Amygdala (tissue), 56 donors: Measurements from ENCODE around the gene KLHL7.

Source experiments
- DNase-seq, 56 donors: peaks; one replicate each; lab custom pipeline; 2025; lab: John Stamatoyannopoulos, UW

The KLHL7 gene

GRCh38 chr7:23105644-23106056 lies at the start of gene KLHL7:
TSS of gene KLHL7 (plus strand) at chr7:23105785. CDS start at chr7:23106027, 242 bp downstream.
- peak; percentile 26 to 98 (median 91) for DNase-seq

- peak in 6 of 56 donors; percentile 4 to 37 (median 14) for DNase-seq
These were observed 47.0 kb upstream of the KLHL7 start for GRCh38 chr7:23058408-23059096.

GRCh38 chr7:23061327-23061726 lies 44.3 kb upstream of the KLHL7 start:
- no peak for DNase-seq

DNA sequence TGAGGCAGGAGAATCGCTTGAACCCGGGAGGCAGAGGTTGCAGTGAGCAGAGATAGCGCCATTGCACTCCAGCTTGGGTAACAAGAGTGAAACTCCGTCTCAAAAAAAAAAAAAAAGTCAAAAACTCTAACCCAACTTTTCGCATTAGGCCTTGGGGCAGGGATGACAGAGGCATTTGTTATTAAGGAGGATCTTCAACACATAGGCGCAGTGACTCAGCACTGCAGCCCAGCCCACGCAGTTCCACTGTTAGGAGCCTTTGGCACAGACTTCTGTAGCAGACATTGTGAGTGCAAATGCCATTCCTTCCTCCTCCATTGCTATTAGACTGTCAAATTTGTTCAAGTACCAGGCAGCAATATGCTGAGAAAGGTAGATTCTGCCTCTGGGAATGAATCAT lies 43.1 kb upstream of the KLHL7 start:
- peak in 7 of 56 donors; percentile 2 to 19 (median 7) for DNase-seq

GRCh38 chr7:23065974-23066373 lies 39.6 kb upstream of the KLHL7 start:
- no peak for DNase-seq

DNA sequence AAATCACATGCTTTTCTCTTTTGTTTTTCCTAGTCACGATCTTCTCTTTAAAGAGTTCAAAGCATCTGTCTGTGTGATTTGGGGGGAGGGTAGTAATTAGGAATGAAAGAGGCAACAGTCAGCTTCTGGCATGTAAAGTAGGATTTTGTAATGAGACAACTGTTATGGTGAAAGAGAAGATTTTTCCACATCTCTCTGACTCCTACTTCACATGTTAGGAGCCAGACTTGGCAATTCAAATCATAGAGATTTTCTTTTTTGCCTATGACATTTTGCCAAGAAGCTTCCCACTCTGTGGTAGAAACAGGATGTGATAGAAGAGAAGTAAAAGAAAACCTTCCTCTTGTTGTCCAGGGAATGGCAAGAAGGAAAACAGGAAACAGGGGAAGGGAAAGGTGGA lies 38.3 kb upstream of the KLHL7 start:
- DNase-seq: no peak

DNA sequence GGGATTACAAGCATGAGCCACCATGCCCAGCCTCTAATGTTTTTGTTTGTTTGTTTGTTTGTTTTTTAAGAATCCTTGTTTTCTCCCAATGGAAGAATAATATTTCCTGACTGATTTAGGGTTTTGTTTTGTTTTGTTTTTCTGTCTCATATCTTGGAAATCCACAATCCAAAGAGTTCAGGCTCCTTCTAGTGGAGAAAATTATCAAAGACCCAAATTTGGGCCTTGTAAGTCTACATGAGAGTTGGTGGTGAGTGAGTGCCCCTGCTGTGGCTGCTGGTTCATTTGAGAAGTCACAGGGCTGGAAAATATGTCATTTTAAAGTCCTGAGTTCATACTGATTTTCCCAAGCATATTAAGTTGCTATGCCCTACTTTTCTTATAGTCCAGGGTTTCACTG lies 33.5 kb upstream of the KLHL7 start:
- DNase-seq: no peak

DNA sequence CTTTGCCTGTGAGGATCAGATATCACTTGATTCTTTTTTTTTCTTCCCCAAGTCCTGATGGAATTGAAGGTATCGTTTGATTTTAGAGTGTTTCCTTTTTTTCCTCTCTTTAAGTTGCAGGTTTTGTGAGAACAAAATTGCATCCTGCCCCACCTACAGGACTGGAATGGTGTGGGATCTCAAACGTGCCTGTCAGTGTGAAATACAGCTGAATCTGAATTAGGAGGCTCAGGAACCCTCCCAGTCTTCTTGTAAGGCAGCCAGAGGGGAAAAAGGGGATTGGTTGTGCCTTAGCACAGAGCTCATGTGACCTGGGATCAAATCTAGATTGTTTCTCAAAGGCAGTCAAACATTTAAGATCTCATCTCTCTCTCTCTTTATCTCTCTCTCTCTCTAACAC lies 32.7 kb upstream of the KLHL7 start:
- no peak for DNase-seq

GRCh38 chr7:23074443-23075261 lies 30.9 kb upstream of the KLHL7 start:
- DNase-seq: no peak

DNA sequence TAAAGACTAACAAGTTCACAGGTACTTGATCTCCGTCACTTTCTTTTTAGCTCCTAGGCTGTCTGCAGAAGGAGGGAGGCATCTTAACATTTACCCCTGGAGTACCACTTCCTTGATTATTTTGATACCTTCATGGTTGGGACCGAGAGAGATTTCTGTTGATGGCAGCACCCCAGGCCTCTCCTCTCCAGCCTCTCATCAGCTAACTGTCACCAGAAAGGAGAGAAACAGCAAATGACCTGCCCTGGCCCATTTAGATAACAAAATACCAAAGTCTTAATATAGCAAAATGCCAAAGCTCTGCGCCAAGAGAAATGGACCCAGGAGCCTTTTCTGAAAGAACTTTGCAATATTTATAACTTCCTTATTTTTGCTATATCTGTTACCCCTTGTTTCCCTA lies 30.0 kb upstream of the KLHL7 start:
- DNase-seq: no peak

GRCh38 chr7:23076772-23077171 lies 28.8 kb upstream of the KLHL7 start:
- no peak for DNase-seq

- no peak for DNase-seq
These were observed 12.5 kb upstream of the KLHL7 start for GRCh38 chr7:23093111-23093510.

DNA sequence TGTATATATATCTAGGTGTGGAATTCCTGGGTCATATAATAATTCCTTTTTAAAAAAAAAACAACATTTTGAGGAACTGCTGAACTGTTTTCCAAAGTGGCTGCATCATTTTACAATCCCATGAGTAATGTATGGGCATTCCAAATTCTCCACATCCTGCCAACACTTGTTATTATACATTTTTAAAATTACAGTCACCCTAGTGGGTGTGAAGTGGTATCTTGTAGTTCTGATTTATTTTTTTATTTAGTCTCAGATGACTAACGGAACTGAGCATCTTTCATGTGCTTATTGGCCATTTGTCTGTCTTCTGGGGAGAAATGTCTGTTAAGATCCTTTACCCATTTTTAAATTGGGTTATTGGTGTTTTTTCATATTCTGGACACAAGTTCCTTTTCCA lies 12.0 kb upstream of the KLHL7 start:
- no peak for DNase-seq

GRCh38 chr7:23096518-23097290 lies 8.9 kb upstream of the KLHL7 start:
- no peak for DNase-seq

GRCh38 chr7:23098029-23098428 lies 7.6 kb upstream of the KLHL7 start:
- DNase-seq: no peak

DNA sequence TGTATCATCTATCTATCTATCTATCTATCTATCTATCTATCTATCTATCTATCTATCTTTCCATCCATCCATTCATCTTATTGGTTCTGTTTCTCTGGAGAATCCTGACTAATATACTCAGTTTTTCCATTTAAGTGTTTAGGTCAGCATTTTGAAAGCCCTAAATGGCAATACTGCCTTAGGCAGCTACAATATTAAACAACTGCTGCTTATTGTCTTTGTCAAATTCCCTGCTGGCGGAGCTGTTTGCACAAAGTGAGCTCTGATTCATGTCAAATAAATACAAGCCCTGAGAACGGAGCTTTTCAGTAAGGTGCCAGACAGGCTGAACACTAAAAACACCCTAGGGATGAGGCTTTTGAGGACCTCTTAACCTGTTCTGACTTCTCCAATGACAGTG lies 7.1 kb upstream of the KLHL7 start:
- DNase-seq: no peak

DNA sequence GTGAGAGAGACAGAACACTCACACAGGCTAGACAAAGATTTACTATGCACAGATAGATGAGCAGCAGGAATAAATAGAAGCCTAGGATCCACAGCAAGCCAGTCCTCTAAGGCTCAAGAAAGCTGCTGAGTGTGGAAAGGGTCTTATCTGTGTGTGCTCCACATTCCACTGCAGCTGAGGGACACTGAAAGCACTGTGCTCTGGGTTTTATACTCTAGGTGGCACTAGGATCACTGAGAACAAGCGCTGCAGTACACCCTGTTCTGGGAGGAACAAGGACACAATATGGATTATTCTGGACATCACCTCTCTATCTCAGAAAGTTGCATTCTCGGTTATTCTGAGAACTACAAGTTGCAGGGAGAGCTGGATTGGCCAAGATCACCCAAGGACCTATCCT lies 4.9 kb upstream of the KLHL7 start:
- no peak for DNase-seq

- peak in 1 of 56 donors; percentile 31 for DNase-seq
These were observed 420 bp upstream of the KLHL7 start for GRCh38 chr7:23105086-23105643.

- peak in 51 of 56 donors; percentile 7 to 75 (median 42) for DNase-seq
These were observed 655 bp downstream of the KLHL7 start for GRCh38 chr7:23106057-23106822.
